Measurements from ENCODE around the gene BDKRB2. TPM values are rescaled to one million over a fixed set of nuclear protein-coding genes. Genes with fewer than 3 reads are reported as not detected.

Gene BDKRB2
- total RNA-seq, 1 experiment from 2014 or later = 0.49 TPM

DNA sequence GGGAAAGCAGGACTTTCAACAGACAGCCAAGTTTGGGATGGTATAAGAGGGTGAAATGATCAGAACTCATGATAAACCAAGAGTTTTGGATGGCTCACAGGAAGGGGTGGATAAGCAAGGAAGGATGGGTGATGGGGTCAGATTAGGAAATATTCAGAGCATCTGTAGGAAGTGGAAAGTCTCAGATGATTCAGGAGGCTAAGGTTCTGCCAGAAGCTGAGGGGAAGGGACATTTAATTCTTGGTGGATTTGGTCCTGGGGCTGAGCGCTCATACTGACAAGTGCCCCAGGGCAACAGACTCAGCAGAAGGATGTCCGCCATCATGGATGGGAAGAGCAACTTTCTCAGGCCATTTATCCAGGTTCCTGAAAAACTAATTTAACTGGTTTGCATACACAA lies 28.4 kb upstream of the BDKRB2 start:
- Histone ChIP-seq H3K27ac (ENCODE audit: low read depth, low read length) (no peak overlapping the region), H3K36me3 (ENCODE audit: control insufficient read depth in 1 of 2, insufficient read depth in 2 of 2, low read length in 2 of 2) (no peaks in the 10 kb centered on the region), H2AFZ (ENCODE audit: low read depth, low read length, poor library complexity, severe bottlenecking) (no peak overlapping the region), H3K4me3 (replicated peaks in 1 of 2; ENCODE audit: low read depth in 1 of 2, low read length in 2 of 2) (no peak overlapping the region), H3K4me2 (ENCODE audit: low read length) (no peak overlapping the region), H3K4me1 (ENCODE audit: control insufficient read depth in 1 of 2, insufficient read depth in 2 of 2, low read length in 2 of 2) (no peaks in the 10 kb centered on the region), H3K9me3 (ENCODE audit: control insufficient read depth in 1 of 2, insufficient read depth in 1 of 2, low read depth in 1 of 2, low read length in 2 of 2) (no peaks in the 10 kb centered on the region), H3K27me3 (ENCODE audit: insufficient read depth, low read length) (peaks cover 9% of the 10 kb centered on the region; the same call in 1 of the 2 replicates), H3K9me2 (ENCODE audit: insufficient read depth) (no peaks in the 10 kb centered on the region), H4K20me1 (ENCODE audit: insufficient read depth) (no peaks in the 10 kb centered on the region), H3K9ac (ENCODE audit: low read length) (no peak overlapping the region), H3K79me2 (ENCODE audit: insufficient read depth, low read length) (no peaks in the 10 kb centered on the region)
- DNase-seq (ENCODE audit: low read depth, low spot score) = no peak
- no TSS peak for BruUV-seq (replicated peaks)
- RAD21 ChIA-PET (ENCODE audit: low non-redundant PET in 1 of 2, low total read pairs in 2 of 2, uncharacterized antibody in 2 of 2, unreplicated experiment in 2 of 2) = no interaction called here
- TF ChIP-seq SIN3A (IDR thresholded peaks at IDR 0.05; ENCODE audit: low read depth) = no peak
- TF ChIP-seq CTCF (IDR thresholded peaks at IDR 0.05 in 2 of 3, conservative IDR thresholded peaks at IDR 0.05 in 1 of 3; ENCODE audit: borderline replicate concordance in 1 of 3, insufficient read depth in 1 of 3, low read depth in 2 of 3, low read length in 2 of 3) = no peak
- TF ChIP-seq EZH2phosphoT487 (IDR thresholded peaks at IDR 0.05; ENCODE audit: borderline replicate concordance) = no peak
- TF ChIP-seq MAX (IDR thresholded peaks at IDR 0.05) = no peak
- no peak for TF ChIP-seq POLR2A (IDR thresholded peaks at IDR 0.05; ENCODE audit: borderline replicate concordance, extremely low read depth, insufficient read depth, insufficient read length)
- TF ChIP-seq, protein P1, sequence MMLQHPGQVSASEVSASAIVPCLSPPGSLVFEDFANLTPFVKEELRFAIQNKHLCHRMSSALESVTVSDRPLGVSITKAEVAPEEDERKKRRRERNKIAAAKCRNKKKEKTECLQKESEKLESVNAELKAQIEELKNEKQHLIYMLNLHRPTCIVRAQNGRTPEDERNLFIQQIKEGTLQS (IDR thresholded peaks at IDR 0.05) = no peak
- no peak for TF ChIP-seq CBX3 (IDR thresholded peaks at IDR 0.05; ENCODE audit: low read depth)
- TF ChIP-seq ZNF274 (IDR thresholded peaks at IDR 0.05; ENCODE audit: low read depth, low read length) = no peak
- TF ChIP-seq JUND (IDR thresholded peaks at IDR 0.05) = no peak
- TF ChIP-seq EGR1 (IDR thresholded peaks at IDR 0.05; ENCODE audit: low read depth) = no peak
- TF ChIP-seq REST (IDR thresholded peaks at IDR 0.05; ENCODE audit: low read depth) = no peak
- TF ChIP-seq SRF (IDR thresholded peaks at IDR 0.05; ENCODE audit: low read depth) = no peak
- TF ChIP-seq RAD21 (IDR thresholded peaks at IDR 0.05; ENCODE audit: low read depth) = no peak
- no peak for TF ChIP-seq POLR2AphosphoS5 (IDR thresholded peaks at IDR 0.05; ENCODE audit: low read depth, low read length)
- no peak for TF ChIP-seq FOSL1 (IDR thresholded peaks at IDR 0.05; ENCODE audit: low read depth)
- no peak for TF ChIP-seq ZFX (IDR thresholded peaks at IDR 0.05)
- TF ChIP-seq, protein P2, sequence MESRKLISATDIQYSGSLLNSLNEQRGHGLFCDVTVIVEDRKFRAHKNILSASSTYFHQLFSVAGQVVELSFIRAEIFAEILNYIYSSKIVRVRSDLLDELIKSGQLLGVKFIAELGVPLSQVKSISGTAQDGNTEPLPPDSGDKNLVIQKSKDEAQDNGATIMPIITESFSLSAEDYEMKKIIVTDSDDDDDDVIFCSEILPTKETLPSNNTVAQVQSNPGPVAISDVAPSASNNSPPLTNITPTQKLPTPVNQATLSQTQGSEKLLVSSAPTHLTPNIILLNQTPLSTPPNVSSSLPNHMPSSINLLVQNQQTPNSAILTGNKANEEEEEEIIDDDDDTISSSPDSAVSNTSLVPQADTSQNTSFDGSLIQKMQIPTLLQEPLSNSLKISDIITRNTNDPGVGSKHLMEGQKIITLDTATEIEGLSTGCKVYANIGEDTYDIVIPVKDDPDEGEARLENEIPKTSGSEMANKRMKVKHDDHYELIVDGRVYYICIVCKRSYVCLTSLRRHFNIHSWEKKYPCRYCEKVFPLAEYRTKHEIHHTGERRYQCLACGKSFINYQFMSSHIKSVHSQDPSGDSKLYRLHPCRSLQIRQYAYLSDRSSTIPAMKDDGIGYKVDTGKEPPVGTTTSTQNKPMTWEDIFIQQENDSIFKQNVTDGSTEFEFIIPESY (IDR thresholded peaks at IDR 0.05; ENCODE audit: extremely low read depth, insufficient replicate concordance, low read length) = no peak
- TF ChIP-seq CEBPB (IDR thresholded peaks at IDR 0.05; ENCODE audit: low read depth) = no peak
- no peak for TF ChIP-seq SP1 (IDR thresholded peaks at IDR 0.05; ENCODE audit: low read depth)
- no peak for ATAC-seq
- CTCF ChIA-PET = no interaction called here
- POLR2A ChIA-PET = no interaction called here
- intact Hi-C loops (cut with micrococcal nuclease) = no loop called here

Measured in HCT116 (cell line).